ENCODE data around the gene FAM20C. TPM values are rescaled to one million over a fixed set of nuclear protein-coding genes. Genes with fewer than 3 reads are reported as not detected.

Gene FAM20C
- total and polyA plus RNA-seq, 4 donors: 17.3 to 86.9 (median 45.9) TPM

GRCh38 chr7:300546-301290 is 108.3 kb downstream of the FAM20C start:
- no peaks in the 10 kb centered on the region for H3K4me1 ChIP-seq (ENCODE audit: control insufficient read depth in 5 of 5, insufficient read depth in 5 of 5, low read length in 5 of 5)
- TF ChIP-seq CTCF (IDR thresholded peaks at IDR 0.05; ENCODE audit: control extremely low read depth, extremely low read depth): no peak
- no peak for ATAC-seq (ENCODE audit: insufficient read depth, low FRiP score)

GRCh38 chr7:301291-302053 is 109.1 kb downstream of the FAM20C start:
- no peak for DNase-seq
- H3K27me3 ChIP-seq (ENCODE audit: control insufficient read depth in 3 of 3, insufficient read depth in 3 of 3, low read length in 2 of 3): peaks cover 0 to 2% (median 2%) of the 10 kb centered on the region in 3 donors
- no peak overlapping the region for H3K27ac ChIP-seq (ENCODE audit: low read depth in 1 of 2, low read length in 1 of 2)
- no peaks in the 10 kb centered on the region for H3K4me1 ChIP-seq (ENCODE audit: control insufficient read depth in 5 of 5, insufficient read depth in 5 of 5, low read length in 5 of 5)
- 85 to 90% methylated on average over 34 of the region's 34 CpGs for WGBS, 2 donors
- H3K9ac ChIP-seq (ENCODE audit: insufficient read depth in 1 of 2, low read length in 2 of 2): no peak overlapping the region
- ATAC-seq (ENCODE audit: insufficient read depth, low FRiP score): no peak
- H3K36me3 ChIP-seq (ENCODE audit: control insufficient read depth in 4 of 4, insufficient read depth in 4 of 4, low read length in 4 of 4): no peaks in the 10 kb centered on the region
- TF ChIP-seq CTCF (IDR thresholded peaks at IDR 0.05; ENCODE audit: control extremely low read depth, extremely low read depth): no peak
- no peak overlapping the region for H3K4me3 ChIP-seq
- H3K9me3 ChIP-seq (ENCODE audit: control insufficient read depth in 4 of 4, insufficient read depth in 3 of 4, low read length in 3 of 4): peaks cover 0 to 2% (median 0%) of the 10 kb centered on the region in 4 donors

More at GRCh38 chr7:300546-301290, 108.3 kb downstream of the FAM20C start:
- Histone ChIP-seq H3K9me3 (ENCODE audit: control insufficient read depth in 4 of 4, insufficient read depth in 3 of 4, low read length in 3 of 4) (peaks cover 0 to 2% (median 0%) of the 10 kb centered on the region in 4 donors), H3K36me3 (ENCODE audit: control insufficient read depth in 4 of 4, insufficient read depth in 4 of 4, low read length in 4 of 4) (no peaks in the 10 kb centered on the region), H3K9ac (ENCODE audit: insufficient read depth in 1 of 2, low read length in 2 of 2) (no peak overlapping the region), H3K27me3 (ENCODE audit: control insufficient read depth in 3 of 3, insufficient read depth in 3 of 3, low read length in 2 of 3) (peaks cover 0 to 2% (median 2%) of the 10 kb centered on the region in 3 donors), H3K27ac (ENCODE audit: low read depth in 1 of 2, low read length in 1 of 2) (no peak overlapping the region), H3K4me3 (no peak overlapping the region)
- no peak for DNase-seq
- WGBS, 2 donors: 94 to 95% methylated on average over 13 of the region's 13 CpGs

GRCh38 chr7:302054-302992 is 110.0 kb downstream of the FAM20C start:
- H3K9me3 ChIP-seq (ENCODE audit: control insufficient read depth in 4 of 4, insufficient read depth in 3 of 4, low read length in 3 of 4): peaks cover 0 to 2% (median 0%) of the 10 kb centered on the region in 4 donors
- no peak for TF ChIP-seq CTCF (IDR thresholded peaks at IDR 0.05; ENCODE audit: control extremely low read depth, extremely low read depth)
- no peaks in the 10 kb centered on the region for H3K4me1 ChIP-seq (ENCODE audit: control insufficient read depth in 5 of 5, insufficient read depth in 5 of 5, low read length in 5 of 5)
- no peaks in the 10 kb centered on the region for H3K36me3 ChIP-seq (ENCODE audit: control insufficient read depth in 4 of 4, insufficient read depth in 4 of 4, low read length in 4 of 4)
- ATAC-seq (ENCODE audit: insufficient read depth, low FRiP score) (no peak), DNase-seq (peak in 1 of 3 donors; percentile 3)
- no peak overlapping the region for H3K9ac ChIP-seq (ENCODE audit: insufficient read depth in 1 of 2, low read length in 2 of 2)
- no peak overlapping the region for H3K27ac ChIP-seq (ENCODE audit: low read depth in 1 of 2, low read length in 1 of 2)
- WGBS, 2 donors: 94 to 96% methylated on average over 18 of the region's 18 CpGs
- peaks cover 0 to 2% (median 2%) of the 10 kb centered on the region in 3 donors for H3K27me3 ChIP-seq (ENCODE audit: control insufficient read depth in 3 of 3, insufficient read depth in 3 of 3, low read length in 2 of 3)
- H3K4me3 ChIP-seq: no peak overlapping the region
